NCI-H2081 (cell line): ENCODE results near the gene CDK11A.
"Not testable (repeated sequence)": the region's sequence is repeated elsewhere in the genome, so short reads cannot be mapped to it uniquely, and the experiment has no call there.

Source experiments
- DNase-seq, 2 experiments: peaks; one replicate each; lab custom pipeline; 2025; lab: John Stamatoyannopoulos, UW

The CDK11A gene

DNA sequence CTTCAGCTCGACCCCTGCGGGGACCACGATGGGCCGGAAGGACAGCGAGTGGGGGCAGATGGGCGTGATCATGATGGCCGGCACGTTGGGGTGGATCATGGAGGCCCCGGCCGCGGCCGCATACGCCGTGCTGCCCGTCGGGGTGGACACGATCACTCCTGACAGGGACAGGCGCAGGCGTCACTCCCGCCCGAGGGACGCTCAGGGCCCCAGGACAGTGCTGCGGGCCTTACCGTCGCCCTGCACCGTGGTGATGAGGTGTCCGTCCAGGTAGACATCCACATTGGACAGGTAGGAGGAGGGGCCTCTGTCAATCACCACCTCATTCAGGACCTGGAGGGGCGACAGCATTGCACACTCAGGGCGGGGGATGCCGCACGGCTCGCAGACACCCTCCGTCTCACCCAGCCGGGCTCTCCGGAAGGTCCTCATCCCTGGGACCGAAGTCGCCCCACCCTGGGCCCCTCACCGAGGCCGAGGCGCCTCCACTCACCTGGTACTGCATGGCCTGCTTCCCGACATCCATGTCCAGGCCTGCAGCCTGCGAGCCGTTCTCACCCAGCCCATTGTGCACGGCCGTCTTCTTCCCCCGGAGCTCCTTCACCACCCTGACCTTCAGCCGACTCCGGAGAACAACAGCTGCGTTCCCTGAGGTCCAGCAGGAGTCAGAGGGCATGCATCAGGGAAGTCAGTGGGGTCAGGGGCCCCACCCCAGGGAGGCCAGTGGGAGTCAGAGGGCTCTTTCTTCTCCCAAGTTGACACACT is 30.1 kb upstream of the CDK11A start:
- DNase-seq: no peak

DNA sequence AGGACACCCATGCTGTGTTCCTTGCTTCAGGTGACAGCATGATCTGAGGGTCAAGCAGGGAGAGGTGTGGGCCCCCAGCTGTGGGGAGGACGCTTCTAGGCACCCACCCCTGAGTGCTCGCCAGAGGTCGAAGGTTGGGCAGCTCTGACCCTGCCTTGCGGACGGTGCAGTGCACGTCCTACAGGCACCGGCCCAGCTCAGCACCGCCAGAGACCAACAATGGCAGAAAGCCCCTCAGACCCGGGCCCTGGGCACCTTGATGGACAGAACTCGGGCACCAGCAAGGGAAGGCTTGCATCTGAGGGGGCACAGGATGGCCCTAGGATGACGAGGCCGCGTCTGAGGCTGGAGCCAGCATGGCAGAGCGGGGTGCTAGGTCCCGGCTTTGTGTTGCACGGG is 29.4 kb upstream of the CDK11A start:
- no peak for DNase-seq

DNA sequence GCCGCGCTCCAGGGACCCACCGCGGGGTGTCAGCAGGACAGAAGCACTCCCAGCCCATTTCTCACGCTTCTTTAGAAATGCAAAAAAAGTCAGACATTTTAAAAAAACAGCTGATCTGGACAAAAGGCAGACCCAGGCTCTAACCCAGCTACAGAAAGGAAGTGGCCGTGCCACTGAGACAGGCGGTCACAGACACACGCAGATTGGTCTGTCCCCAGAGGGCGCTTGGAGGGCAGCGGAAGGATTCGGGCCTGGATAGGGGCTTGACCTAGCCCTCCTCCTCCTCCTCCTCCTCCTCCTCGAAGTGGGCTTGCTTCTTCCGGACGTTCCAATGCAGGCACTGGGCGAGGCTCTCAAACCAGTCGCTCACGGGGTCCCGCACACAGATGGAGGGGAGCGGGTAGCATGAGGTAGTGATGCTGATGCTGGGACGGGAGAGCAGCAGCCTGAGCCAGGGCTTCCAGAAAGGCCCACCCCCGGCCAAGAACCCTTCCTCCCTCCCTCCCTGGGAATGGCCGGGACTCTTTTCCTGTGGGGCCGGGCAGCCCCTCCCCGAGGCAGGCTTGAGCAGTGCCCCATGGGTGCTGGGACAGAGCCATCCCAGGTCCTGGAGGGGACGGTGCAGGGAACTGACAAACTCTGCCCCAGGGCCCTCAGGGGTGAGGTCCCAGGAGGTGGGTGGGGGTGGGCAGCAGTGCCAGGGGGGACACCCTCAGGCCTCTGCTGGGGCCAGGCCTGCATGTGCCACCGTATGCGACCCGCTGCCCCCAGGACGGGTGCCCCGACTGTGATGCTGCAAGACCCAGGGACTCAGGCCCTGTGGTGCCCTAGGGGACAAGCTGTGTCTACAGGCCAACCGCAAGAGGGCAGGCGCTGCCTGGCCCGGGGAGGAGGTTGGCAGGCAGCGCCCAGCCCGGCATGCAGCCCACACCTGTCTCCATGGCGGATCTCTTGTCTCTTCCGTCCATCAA is 28.8 kb upstream of the CDK11A start:
- no peak for DNase-seq

DNA sequence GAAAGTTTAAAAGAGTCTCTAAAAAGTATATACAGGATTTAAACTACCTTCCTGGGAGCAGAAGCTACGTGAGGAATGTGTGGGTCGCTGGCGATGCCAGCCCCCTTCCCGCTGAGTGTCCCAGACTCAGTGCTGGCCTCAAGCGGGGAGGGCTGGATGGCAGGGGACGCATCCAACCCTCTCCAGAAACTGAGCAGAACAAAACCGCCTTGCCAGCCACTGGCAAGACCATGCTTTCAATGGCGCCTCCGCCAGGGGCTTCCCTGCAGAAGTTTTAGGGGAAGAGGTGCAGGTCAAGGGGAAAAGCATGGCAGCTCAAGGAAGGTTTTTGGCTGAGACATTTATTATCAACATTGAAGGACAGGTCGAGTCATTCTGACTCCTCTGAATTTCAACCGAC is 28.0 kb upstream of the CDK11A start:
- DNase-seq: no peak

DNA sequence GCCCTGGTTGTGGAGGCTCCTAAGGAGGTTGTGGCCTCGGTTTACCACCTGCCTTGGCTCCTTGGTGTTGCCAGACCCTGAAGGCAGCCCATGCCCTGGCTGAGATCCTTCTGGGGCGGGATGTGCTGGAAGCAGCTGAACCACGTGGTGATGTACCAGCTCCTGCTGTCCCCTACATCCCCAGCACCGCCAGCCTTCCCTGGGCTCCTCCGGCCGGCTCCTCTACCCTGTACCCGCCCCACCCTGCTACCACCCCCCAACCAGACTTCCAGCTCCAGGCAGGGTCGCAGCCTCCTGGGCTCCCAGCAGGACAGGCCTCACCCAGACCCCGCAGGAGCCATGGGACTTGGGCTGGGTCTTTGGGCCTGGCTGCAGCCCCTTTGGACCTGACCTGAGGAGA is 25.8 kb upstream of the CDK11A start:
- not testable (repeated sequence) for DNase-seq

DNA sequence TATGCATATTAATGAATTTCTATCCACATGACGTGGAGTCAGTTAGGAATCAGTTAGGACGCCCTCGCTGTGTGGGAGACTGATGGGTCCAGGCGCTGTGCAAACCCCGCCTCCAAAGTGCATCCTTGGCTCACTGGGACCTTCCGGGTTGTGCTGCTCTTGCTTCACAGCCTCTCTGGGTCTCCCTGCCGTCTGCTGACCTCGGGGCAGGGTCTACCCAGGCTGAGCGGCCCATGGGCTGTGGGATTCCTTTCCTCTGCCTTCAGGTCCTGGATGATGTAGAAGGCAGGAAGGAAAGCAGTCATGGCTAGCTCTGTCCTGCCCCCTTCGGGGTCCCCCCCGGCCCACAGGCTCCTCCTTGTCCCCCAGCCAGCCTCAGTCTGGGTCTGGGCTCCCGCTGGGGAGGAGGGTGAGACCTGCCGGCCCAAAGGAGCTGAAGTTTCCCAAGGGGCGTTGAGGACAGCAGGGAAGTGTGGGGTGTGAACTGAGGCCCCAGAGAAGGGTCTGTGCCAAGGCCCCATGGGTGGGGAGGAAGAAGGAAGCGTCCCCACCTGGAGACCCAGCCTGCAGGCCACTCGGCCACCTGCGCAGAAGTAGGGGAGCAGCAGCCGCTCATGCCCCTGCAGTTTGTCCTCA is 24.6 kb upstream of the CDK11A start:
- no peak for DNase-seq

DNA sequence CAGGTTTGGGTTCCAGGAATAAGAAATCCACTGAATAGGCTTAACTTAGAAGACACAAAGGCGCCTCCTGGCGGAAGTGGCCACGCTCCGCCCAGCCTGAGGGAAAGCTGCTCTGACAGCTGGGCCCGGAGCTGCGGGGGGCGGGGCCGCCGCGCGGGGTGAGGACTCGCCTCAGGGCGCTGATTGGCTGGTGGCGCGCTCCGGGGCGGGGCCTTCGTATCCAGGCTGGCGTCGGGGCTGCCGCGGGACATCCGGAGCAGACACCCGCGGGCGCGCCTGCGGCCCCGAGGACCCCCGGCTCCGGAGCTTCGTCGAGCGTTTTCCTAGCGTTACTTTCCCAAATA is 22.4 kb upstream of the CDK11A start:
- not testable (repeated sequence) for DNase-seq

DNA sequence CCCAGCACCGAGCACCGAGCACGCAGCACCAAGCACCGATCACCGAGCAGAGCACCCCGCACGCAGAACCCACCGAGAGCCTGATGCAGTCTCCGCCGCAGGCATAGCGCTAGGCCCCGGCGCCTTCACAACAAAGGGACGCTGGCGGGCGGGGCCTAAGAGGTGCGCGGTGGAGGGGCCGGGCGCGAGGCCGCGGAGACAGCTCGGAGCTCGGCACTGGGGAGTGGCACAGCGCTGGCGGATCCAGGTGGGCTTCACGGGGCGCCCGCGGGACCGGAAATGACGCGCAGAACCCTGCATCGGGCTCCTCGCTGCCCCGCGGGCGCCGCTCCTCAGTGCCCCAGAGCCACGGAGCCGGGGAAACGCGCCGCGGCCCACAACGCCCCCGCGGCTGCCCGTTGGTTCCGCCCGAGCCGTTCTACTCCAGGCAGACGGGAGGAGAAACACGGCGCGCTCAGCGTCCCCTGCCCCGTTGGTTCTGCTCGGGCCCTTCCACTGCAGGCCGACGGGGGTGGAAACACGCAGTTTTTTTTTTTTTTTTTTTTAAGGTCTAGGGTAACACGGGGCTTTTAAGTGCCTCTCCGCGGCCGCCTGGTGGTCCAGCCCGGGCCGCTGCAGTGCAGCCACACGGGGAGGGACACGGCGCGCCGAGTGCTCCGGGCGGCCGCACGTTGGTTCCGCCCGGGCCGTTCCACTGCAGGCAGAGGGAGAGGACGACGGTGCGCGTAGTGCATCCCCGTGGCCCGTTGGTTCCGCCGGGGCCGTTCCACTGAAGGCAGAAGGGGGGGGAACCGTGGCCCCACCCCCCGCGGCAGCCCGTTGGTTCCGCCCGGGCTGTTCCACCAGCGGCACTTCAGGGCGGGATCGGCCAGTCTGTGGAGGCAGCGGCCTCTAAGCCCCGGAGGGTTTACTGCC is 21.8 kb upstream of the CDK11A start:
- peak; percentile 30 to 76 for DNase-seq

DNA sequence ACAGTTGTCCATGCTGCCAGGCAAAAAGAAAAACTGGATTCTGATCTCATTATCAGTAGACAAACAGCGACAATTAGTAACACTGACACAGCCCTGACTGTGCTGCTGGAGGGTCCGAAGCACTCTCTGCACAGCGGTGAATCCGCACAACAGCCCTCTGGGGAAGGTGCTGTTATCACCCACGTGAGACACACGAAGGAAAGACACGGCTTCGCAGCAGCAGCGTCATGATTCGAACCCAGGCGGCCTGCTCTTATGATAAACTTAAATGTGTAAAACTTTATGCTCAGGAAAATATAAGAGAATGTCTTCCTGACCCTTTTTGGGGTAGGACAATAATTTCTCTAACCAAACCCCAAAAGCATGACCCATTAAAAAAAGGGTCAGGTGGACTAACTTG is 18.4 kb upstream of the CDK11A start:
- DNase-seq: not testable (repeated sequence)

DNA sequence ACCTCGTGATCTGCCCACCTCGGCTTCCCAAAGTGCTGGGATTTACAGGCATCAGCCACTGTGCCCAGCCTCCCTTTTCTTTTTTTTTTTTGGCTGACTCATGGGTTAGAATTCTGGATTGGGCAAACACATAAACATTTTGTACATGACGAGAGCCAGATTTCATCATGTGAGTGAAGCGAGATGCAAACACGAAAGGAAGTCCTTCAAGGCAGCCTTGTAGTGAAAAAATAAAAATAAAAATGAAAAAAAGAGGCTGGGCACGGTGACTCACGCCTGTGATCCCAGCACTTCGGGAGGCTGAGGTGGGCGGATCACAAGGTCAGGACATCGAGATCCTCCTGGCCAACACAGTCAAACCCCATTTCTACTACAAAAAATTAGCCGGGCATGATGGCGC is 16.9 kb upstream of the CDK11A start:
- DNase-seq: not testable (repeated sequence)

DNA sequence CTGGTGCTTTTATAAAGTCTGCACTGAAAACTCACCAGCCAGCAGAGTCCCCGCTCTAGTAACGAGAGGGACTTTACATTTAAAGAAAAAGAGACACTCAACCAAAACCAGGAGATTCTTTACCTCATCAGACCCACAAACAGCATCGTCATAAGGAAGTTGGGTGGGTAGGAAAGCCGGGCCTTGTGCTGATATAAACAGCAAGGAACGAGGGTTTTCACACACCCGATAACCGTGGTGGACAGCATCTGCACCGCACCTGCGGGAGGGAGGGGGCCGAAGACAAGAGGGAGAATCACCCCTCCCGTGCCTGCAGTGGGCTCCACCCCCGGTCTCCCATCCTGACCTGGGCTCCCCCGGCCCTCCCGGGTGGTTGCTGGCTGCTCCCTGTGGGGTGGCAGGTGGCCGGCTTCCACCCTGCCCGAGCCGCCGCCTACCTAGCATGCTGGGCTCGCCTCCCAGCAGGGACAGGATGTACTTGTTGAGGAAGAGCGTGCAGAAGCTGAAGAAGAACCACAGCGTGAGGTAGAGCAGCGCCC is 14.7 kb upstream of the CDK11A start:
- not testable (repeated sequence) for DNase-seq

DNA sequence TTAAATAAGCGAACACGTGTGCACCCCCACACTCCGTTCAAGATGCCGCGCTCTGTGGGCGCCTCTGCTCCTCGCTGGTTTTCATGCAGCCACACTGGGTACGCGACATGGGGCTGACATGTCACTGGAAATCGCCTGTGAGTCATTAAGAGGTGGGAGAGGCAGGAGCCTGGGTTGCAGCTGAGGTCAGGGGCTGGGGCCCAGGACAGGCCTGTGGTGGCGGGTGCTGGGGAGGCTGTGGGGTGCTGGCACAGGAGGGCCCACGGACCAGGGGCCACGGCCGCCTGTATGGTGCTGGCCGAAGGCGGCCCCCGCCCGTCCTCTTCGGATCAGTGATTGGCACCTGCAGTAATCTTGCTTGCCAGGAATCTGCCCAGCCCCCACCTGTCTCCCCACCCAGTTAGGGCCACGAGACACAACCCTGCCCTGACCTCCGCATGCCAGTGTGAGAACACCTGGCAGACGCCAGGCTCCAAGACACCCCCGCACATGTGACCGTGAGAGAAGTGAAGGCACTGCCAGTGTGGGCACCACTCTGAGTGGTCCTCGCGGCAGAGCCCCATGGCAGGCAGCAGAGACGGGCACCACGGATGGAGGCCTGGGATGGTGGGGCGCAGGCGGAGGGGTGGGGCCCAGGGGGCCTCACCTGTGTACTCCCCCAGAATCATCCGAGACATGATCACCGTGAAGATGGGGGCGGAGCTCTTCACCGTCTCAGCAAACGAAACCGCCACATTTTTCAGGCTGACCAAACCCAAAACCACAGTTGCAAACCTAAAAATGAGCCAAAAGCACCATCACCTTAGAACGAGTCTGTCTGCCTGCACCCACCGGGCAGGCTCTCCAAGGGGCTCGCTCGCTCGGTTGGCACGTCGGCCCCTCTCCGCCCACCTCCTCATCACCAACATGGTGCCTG is 13.8 kb upstream of the CDK11A start:
- DNase-seq: not testable (repeated sequence)

DNA sequence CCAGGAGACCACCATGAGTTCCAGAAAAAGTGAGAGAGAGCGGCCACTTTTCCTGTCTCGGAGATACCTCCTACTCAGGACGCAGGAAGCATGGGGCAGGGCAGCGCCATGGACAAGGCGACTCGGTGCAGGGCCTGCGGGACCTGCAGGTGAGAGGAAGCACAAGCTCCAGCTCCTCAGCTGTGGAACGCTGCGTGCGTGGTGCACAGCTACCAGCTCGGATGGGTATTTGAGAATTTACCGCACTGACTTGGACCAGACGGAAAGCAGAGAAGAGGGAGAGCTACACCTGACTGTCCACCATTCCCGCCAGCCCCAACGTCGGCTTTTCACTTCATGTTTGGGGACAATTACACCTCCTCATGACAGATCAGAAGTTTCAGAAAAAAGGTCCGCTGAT is 8.2 kb upstream of the CDK11A start:
- no peak for DNase-seq

DNA sequence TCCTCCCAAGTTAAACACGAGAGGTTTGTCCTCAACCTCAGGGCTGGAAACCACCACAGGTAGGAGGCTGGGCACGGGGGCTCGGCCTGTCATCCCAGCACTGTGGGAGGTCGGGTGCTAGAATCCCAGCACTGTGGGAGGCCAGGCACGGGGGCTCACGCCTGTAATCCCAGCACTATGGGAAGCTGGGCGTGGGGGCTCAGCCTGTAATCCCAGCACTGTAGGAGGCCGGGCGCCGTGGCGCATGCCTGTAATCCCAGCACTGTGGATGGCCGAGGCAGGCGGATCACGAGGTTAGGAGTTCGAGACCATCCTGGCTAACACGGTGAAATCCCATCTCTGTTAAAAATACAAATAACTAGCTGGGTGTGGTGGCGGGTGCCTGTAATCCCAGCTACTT is 6.7 kb upstream of the CDK11A start:
- no peak for DNase-seq

DNA sequence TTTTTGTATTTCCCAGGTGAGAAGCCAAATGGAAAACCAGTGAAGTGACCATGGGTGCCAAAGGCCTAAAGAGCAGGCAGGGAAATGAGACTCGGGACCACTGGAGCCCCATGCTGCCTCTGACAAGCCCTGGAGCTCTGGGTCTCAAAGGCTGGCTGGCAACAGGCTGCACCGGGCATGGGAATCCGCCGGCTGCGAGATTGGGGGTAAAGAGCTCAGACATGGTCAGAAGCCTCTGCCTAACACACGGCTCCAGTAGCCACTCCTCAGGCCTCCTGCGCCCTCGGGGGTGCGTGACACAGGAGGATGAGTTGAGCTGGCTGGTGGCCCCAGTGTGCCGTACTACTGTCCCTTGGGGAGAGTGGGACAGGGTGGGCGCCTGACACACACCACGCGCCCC is 6.1 kb upstream of the CDK11A start:
- DNase-seq: not testable (repeated sequence)

DNA sequence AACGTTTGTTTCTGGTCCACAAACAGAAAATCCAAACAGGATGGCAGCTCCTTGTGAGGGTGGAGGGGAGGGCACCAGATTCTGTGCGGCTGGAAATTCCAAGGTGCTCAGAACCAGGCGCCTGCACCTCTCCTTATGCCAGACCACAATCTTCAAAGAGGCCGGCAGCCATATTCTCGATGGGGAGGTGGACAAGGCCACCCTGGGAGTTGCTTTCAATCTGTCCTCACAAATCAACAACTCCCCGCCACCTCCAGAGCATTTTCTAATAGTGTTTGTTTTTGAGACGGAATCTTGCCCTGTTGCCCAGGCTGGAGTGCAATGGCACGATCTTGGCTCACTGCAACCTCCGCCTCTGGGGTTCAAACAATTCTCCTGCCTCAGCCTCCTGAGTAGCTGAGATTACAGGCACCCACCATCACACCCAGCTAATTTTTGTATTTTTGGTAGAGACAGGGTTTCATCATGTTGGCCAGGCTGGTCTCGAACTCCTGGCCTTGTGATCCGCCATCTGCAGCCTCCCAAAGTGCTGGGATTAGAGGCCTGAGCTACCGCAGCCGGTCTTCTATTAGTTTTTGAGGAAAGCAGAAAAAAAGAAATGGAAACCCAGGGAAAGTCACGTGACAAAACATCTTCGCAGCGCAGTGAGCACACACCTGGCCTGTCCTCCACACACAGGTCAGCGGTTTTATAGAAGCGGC is 5.1 kb upstream of the CDK11A start:
- DNase-seq: not testable (repeated sequence)

DNA sequence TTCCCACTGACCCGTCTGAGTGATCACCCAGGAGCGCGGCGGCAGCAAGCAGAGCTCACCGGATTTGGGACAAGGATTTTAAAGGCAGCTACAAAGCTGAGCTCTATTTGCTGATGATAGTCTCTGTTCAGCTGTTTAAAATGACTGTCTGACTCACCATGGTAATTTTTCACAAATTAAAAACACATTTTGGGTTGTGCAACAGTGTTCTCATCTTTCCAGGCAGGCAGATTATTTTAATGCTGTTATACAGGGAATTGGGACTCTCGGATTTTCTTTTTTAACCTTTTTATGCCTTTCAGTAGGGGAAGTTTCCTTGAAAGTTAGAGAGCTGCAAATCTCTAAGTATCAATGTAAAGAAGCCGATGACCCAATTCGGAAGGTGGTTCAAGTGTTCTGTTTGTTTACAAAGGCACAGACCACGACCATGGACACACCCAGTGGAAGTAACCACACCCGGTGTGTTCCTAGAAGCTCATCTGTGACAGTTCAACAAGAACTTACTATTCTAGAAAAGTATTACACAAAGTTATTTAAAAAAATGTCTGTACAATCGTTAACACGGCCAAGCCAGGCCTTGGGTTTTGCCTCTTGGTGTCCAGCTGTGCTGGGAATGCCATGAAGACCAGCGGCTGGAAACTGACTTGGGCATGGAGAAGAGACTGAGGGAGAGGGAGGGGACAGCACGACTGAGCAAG is 4.3 kb upstream of the CDK11A start:
- not testable (repeated sequence) for DNase-seq

DNA sequence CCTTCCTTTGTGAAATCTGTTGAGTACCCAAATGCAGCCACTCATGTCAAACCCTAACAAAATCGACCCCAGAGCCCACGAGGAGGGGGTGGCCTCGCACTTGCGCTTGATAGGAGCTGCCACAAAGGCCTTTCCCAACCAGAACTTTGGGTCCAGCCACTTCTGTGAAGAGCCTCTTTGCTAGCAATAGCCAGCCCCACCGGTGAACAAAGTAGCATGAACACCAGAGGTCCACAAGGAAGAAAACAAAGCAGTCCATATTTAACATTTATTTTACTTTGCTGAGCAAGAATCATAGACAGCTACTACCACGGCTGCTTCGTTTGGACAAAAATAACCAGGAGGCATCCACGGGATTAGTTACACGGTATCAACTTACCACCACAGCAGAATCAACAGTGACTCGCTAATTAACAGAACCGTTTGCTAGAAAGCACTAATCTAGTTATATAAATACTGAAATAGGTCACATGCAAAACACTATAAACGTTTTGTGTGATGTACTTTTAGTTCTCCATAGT is 3.0 kb upstream of the CDK11A start:
- peak; percentile 22 to 53 for DNase-seq

DNA sequence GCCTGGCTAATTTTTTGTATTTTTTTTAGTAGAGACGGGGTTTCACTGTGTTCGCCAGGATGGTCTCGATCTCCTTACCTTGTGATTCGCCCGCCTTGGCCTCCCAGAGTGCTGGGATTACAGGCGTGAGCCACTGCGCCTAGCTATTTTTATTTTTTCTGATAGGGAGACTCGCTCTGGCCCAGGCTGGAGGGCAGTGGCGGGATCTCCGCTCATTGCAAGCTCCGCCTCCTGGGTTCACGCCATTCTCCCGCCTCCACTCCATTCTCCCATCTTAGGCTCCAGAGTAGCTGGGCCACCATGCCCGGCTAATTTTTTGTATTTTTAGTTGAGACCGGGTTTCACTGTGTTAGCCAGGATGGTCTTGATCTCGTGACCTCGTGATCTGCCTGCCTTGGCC is 1.9 kb upstream of the CDK11A start:
- not testable (repeated sequence) for DNase-seq
